H9 (cell line): ENCODE data around the gene DNMT3L. TPM values are rescaled to one million over a fixed set of nuclear protein-coding genes. Genes with fewer than 3 reads are reported as not detected.

Source experiments
- DNase-seq: peaks from one replicate; pipeline ENCODE4 v3.0.0-alpha.2; 2017
- H2AFZ ChIP-seq: one replicate; pipeline ENCODE4 v1.6.1; 2013; ENCODE audit warnings: mild to moderate bottlenecking, low read length, control low read depth, moderate library complexity
- H2AK5ac ChIP-seq: 2 replicates; pipeline ENCODE4 v1.6.1; 2013; ENCODE audit warnings: low read length, control low read depth, mixed read lengths; ENCODE audit not compliant: insufficient read length
- H2BK120ac ChIP-seq: one replicate; pipeline ENCODE4 v1.6.1; 2013; ENCODE audit warnings: low read depth, mild to moderate bottlenecking, low read length, control low read depth, inconsistent platforms; ENCODE audit not compliant: poor library complexity, severe bottlenecking
- H2BK12ac ChIP-seq: 2 replicates; pipeline ENCODE4 v1.6.1; 2013; ENCODE audit warnings: low read length, control low read depth, mixed read lengths, low read depth; ENCODE audit not compliant: insufficient read length
- H2BK15ac ChIP-seq: 2 replicates; pipeline ENCODE4 v1.6.1; 2013; ENCODE audit warnings: low read depth, low read length, control low read depth
- H2BK20ac ChIP-seq: one replicate; pipeline ENCODE4 v1.6.1; 2013; ENCODE audit warnings: low read depth, mild to moderate bottlenecking, low read length, control low read depth, inconsistent platforms; ENCODE audit not compliant: poor library complexity, severe bottlenecking
- H2BK5ac ChIP-seq: 2 replicates; pipeline ENCODE4 v1.6.1; 2013; ENCODE audit warnings: low read length, control low read depth, mixed read lengths; ENCODE audit not compliant: insufficient read length
- H3K14ac ChIP-seq: 2 replicates; pipeline ENCODE4 v1.6.1; 2013; ENCODE audit warnings: low read length, control low read depth; ENCODE audit not compliant: insufficient read depth
- H3K18ac ChIP-seq: 2 replicates; pipeline ENCODE4 v1.6.1; 2013; ENCODE audit warnings: low read depth, mild to moderate bottlenecking, mixed read lengths, low read length, control low read depth; ENCODE audit not compliant: insufficient read length
- H3K23ac ChIP-seq: 2 replicates; pipeline ENCODE4 v1.6.1; 2013; ENCODE audit warnings: low read length, control low read depth, mixed read lengths, low read depth; ENCODE audit not compliant: insufficient read length
- H3K23me2 ChIP-seq: 2 replicates; pipeline ENCODE4 v1.6.1; 2013; ENCODE audit warnings: low read depth, mild to moderate bottlenecking, mixed read lengths, low read length, control low read depth; ENCODE audit not compliant: insufficient read length, poor library complexity, severe bottlenecking
- H3K27ac ChIP-seq: 2 replicates; pipeline ENCODE4 v1.5.1; 2013; ENCODE audit warnings: low read length, control low read depth, mixed read lengths, low read depth; ENCODE audit not compliant: insufficient read length
- H3K27me3 ChIP-seq: 2 replicates; pipeline ENCODE4 v1.6.1; 2013; ENCODE audit warnings: low read length, control low read depth, inconsistent platforms; ENCODE audit not compliant: insufficient read depth
- H3K4ac ChIP-seq: 2 replicates; pipeline ENCODE4 v1.6.1; 2013; ENCODE audit warnings: low read depth, mild to moderate bottlenecking, control low read depth, inconsistent platforms, low read length, moderate library complexity
- H3K4me1 ChIP-seq: 2 replicates; pipeline ENCODE4 v1.6.1; 2013; ENCODE audit warnings: low read length, control low read depth, inconsistent platforms; ENCODE audit not compliant: insufficient read depth
- H3K4me2 ChIP-seq: 2 replicates; pipeline ENCODE4 v1.6.1; 2013; ENCODE audit warnings: low read length, control low read depth, mixed read lengths; ENCODE audit not compliant: insufficient read length, insufficient read depth
- H3K56ac ChIP-seq: 2 replicates; pipeline ENCODE4 v1.6.1; 2013; ENCODE audit warnings: low read depth, mild to moderate bottlenecking, mixed read lengths, low read length, control low read depth; ENCODE audit not compliant: insufficient read length
- H3K79me1 ChIP-seq: 2 replicates; pipeline ENCODE4 v1.6.1; 2013; ENCODE audit warnings: low read depth, mild to moderate bottlenecking, moderate library complexity, low read length, control low read depth, inconsistent platforms; ENCODE audit not compliant: insufficient read depth, poor library complexity, severe bottlenecking
- H3K79me2 ChIP-seq: 2 replicates; pipeline ENCODE4 v1.6.1; 2013; ENCODE audit warnings: low read length, control low read depth, inconsistent platforms; ENCODE audit not compliant: insufficient read depth
- H3K9ac ChIP-seq: 2 replicates; pipeline ENCODE4 v1.6.1; 2013; ENCODE audit warnings: low read length, control low read depth, mixed read lengths; ENCODE audit not compliant: insufficient read length; ENCODE audit errors: extremely low read depth
- H3K9me3 ChIP-seq: one replicate; pipeline ENCODE4 v1.6.1; 2013; ENCODE audit warnings: low read depth, low read length, inconsistent platforms; ENCODE audit not compliant: control insufficient read depth
- H3T11ph ChIP-seq: one replicate; pipeline ENCODE4 v1.6.1; 2013; ENCODE audit warnings: mild to moderate bottlenecking, low read length, control low read depth, inconsistent platforms
- H4K20me1 ChIP-seq: one replicate; pipeline ENCODE4 v1.6.1; 2013; ENCODE audit not compliant: control insufficient read depth, insufficient read length, insufficient read depth
- H4K5ac ChIP-seq: 2 replicates; pipeline ENCODE4 v1.6.1; 2013; ENCODE audit warnings: low read depth, mild to moderate bottlenecking, mixed read lengths, low read length, control low read depth; ENCODE audit not compliant: insufficient read length
- H4K8ac ChIP-seq: replicated peaks from 2 replicates; pipeline ENCODE4 v1.6.1; 2013; ENCODE audit warnings: low read length, control low read depth, mixed read lengths, low read depth; ENCODE audit not compliant: insufficient read length
- H4K91ac ChIP-seq: 2 replicates; pipeline ENCODE4 v1.6.1; 2013; ENCODE audit warnings: low read depth, mild to moderate bottlenecking, moderate library complexity, mixed read lengths, low read length, control low read depth; ENCODE audit not compliant: insufficient read length
- H3K27ac Mint-ChIP-seq, 3 experiments: 2 replicates in 2 of 3; 3 replicates in 1 of 3; pipeline ENCODE4 v1.8.0; 2020 to 2021; ENCODE audit warnings: mixed read lengths in 3 of 3, mild to moderate bottlenecking in 1 of 3, moderate library complexity in 1 of 3
- H3K27me3 Mint-ChIP-seq: 2 replicates; pipeline ENCODE4 v1.8.0; 2021; ENCODE audit warnings: low read depth, mild to moderate bottlenecking, moderate library complexity, mixed read lengths
- H3K36me3 Mint-ChIP-seq, 3 experiments: 2 replicates in 2 of 3; 3 replicates in 1 of 3; pipeline ENCODE4 v1.8.0; 2020 to 2021; ENCODE audit warnings: low read depth in 3 of 3, mixed read lengths in 3 of 3; ENCODE audit not compliant: insufficient read depth in 1 of 3
- H3K4me1 Mint-ChIP-seq, 2 experiments: 2 replicates each; pipeline ENCODE4 v1.8.0; 2020; ENCODE audit warnings: mixed read lengths in 2 of 2
- H3K4me3 Mint-ChIP-seq, 2 experiments: 2 replicates in 1 of 2; 3 replicates in 1 of 2; pipeline ENCODE4 v1.8.0; 2020 to 2021; ENCODE audit warnings: mild to moderate bottlenecking in 2 of 2, mixed read lengths in 2 of 2, moderate library complexity in 1 of 2
- H3K9me3 Mint-ChIP-seq, 2 experiments: 2 replicates in 1 of 2; 3 replicates in 1 of 2; pipeline ENCODE4 v1.8.0; 2020; ENCODE audit warnings: mild to moderate bottlenecking in 2 of 2, mixed read lengths in 2 of 2, moderate library complexity in 1 of 2
- WGBS: extraction: QIAGEN DNeasy Blood & Tissue Kit; methylation state at CpG from one replicate; pipeline ENCODE4 v1.1.7; 2013; ENCODE audit warnings: missing lambda C conversion rate, low lambda C conversion rate, mixed read lengths; ENCODE audit not compliant: insufficient read length; ENCODE audit errors: extremely low coverage; 5-methylcytosine and 5-hydroxymethylcytosine counted together
- total RNA-seq: library from RNA; stranded (reverse); gene quantifications from 2 replicates; pipeline ENCODE4 v1.2.1, GENCODE V29; 2021
- TF ChIP-seq, protein P1 (sequence below): fragments of 200-600 bp; sonication (generic); conservative IDR thresholded peaks from 3 replicates; pipeline ENCODE4 v1.8.0; 2021; ENCODE audit warnings: antibody characterized with exemption, mild to moderate bottlenecking

DNMT3L gene
- total RNA-seq, 1 experiment from 2014 or later = 0.77 TPM

DNA sequence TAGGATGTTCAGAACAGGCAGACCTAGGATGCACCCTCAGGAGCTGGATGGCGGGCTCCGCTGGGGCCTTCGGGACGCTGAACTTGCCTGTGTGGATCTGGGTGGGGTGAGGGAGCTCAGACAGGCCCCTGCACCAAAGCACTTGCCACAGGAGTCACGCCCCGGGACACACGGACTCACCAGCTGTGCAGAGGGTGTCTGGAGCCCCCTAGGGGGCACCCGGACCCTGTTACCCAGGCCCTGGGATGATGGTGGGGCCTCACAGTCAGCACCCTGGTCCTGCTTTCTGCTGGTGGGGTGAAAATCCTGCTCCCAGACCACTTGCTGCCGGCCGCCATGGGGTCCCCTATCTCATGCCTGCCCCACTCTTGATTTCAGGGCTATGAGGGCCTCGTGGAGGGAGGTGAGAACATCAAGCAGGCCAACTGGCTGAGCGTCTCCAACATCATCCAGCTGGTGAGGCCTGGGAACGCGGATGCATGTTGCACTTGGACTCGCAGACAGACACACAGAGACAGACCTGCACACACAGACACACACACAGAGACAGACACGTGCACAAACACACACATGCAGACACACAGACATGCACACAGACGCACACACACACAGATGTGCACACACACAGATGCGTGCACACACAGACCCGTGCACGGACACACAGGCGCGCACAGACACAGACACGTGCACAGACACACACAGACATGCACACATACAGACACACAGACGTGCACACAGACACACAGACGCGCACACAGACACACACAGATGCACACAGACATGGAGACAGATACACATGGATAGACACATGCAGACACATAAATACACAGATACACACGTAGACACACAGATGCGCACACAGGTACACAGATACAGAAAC is 49.2 kb upstream of the DNMT3L start:
- Histone ChIP-seq H4K20me1 (no peaks in the 10 kb centered on the region), H2AK5ac (no peak overlapping the region), H3T11ph (no peak overlapping the region), H3K4ac (no peak overlapping the region), H3K4me1 (no peaks in the 10 kb centered on the region), H2BK20ac (no peak overlapping the region), H3K9ac (no peak overlapping the region), H3K23ac (no peak overlapping the region), H2BK15ac (no peak overlapping the region), H4K91ac (no peak overlapping the region), H2AFZ (no peak overlapping the region), H4K5ac (no peak overlapping the region), H3K56ac (no peak overlapping the region), H3K9me3 (no peaks in the 10 kb centered on the region), H2BK5ac (no peak overlapping the region), H3K27me3 (no peaks in the 10 kb centered on the region), H2BK12ac (no peak overlapping the region), H3K79me2 (no peaks in the 10 kb centered on the region), H3K79me1 (no peaks in the 10 kb centered on the region), H3K18ac (no peak overlapping the region), H3K23me2 (no peaks in the 10 kb centered on the region), H4K8ac (no peak overlapping the region), H3K14ac (no peak overlapping the region), H3K27ac (no peak overlapping the region), H3K4me2 (no peak overlapping the region), H2BK120ac (no peak overlapping the region)
- Mint-ChIP-seq H3K9me3 (no peaks in the 10 kb centered on the region), H3K27me3 (no peaks in the 10 kb centered on the region; the same call in none of the 2 replicates), H3K4me3 (no peak overlapping the region; a peak in 2 of 5 replicates), H3K4me1 (peaks cover 2 to 9% of the 10 kb centered on the region in 2 experiments; a peak in 2 of 4 replicates), H3K36me3 (peaks cover 7 to 33% (median 29%) of the 10 kb centered on the region in 3 experiments), H3K27ac (no peak overlapping the region)
- DNase-seq = no peak
- WGBS = no CpG with 5 or more reads among the region's 28 CpGs
- TF ChIP-seq, protein P1, sequence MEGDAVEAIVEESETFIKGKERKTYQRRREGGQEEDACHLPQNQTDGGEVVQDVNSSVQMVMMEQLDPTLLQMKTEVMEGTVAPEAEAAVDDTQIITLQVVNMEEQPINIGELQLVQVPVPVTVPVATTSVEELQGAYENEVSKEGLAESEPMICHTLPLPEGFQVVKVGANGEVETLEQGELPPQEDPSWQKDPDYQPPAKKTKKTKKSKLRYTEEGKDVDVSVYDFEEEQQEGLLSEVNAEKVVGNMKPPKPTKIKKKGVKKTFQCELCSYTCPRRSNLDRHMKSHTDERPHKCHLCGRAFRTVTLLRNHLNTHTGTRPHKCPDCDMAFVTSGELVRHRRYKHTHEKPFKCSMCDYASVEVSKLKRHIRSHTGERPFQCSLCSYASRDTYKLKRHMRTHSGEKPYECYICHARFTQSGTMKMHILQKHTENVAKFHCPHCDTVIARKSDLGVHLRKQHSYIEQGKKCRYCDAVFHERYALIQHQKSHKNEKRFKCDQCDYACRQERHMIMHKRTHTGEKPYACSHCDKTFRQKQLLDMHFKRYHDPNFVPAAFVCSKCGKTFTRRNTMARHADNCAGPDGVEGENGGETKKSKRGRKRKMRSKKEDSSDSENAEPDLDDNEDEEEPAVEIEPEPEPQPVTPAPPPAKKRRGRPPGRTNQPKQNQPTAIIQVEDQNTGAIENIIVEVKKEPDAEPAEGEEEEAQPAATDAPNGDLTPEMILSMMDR = 0 out of 3 replicates have a peak, but pooled peaks have one; percentile 10
